Measurements from ENCODE around the gene CCSER1.
A peak's percentile ranks its signal among the peaks of the same experiment; 100 is the strongest.
"Not testable (repeated sequence)": the region's sequence is repeated elsewhere in the genome, so short reads cannot be mapped to it uniquely, and the experiment has no call there.

CCSER1 gene

DNA sequence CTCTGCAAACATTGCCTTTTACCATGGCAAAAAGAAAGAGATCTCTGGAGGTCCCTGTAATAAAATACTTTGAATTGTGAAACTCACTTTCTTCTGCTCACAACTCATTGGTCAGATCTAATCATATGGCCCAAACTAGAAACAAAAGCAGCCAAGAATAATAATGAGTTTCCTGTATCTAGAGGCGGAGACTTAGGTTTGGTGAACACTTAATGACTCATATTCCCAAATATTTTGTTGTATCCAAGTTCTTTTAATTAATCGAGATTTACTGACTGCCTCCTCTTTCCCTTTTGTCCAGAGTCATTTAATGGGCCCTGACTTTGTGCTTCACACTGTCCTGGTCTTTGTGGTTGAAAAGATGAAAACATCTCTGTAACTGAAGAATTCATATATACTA, 190.6 kb downstream of the CCSER1 start:
- DNase-seq = no peak

DNA sequence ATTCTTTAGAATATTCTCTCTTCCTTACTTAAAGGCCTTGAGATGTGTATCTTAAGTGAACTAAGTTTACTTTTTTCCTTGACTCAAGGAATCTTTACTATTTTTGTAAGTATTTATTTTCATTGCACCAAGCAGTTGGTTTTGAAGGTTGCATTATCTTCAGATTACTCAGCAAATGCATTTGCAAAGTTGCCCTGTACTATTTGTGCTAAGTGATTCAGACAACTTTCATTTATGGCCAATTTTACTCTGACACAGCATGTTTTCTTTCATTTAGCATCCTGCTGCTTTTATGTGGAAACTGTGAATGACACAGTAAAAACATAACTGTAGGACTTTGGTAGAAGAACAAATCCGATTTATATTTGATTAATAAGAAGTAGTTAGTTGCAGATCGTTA, 191.0 kb downstream of the CCSER1 start:
- DNase-seq = no peak

DNA sequence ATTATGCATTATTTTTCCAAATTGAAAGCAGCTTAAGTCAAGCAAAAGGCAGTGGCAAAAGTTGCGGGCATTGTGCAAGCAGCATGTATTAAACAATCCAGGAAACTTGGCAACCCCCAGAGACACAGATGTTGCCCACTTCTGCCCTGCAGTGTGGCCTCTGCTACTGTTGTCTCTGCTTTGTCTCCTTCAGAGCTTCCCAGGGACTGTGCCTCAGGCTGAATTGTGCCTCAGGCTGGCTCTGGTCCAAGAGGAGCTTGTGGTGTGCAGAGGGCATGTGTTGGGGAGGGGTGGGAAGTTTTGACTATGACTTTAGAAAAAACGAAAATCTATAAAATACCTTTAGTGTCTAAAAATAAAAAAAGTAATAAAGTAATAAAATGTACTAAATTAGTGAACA, 201.4 kb downstream of the CCSER1 start:
- no peak for DNase-seq

DNA sequence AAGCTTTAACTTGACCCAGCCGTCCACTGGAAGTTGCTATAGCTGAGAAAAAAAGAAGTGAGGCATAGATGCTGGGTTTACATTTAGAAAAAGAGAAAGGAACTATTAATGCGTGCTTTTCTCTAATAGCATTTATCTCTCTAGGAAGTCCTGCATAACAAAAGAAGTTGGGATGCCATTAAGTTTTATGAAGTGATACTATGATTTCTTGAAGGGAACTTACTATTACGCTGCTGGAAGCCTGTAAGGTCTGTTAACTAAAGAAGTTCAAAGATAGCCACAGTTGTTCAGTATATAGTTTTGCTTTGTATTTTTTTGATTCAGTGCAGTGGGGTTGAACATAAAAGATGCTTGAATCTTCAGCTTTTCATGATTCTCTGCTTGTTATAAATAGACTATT, 203.4 kb downstream of the CCSER1 start:
- DNase-seq = no peak

DNA sequence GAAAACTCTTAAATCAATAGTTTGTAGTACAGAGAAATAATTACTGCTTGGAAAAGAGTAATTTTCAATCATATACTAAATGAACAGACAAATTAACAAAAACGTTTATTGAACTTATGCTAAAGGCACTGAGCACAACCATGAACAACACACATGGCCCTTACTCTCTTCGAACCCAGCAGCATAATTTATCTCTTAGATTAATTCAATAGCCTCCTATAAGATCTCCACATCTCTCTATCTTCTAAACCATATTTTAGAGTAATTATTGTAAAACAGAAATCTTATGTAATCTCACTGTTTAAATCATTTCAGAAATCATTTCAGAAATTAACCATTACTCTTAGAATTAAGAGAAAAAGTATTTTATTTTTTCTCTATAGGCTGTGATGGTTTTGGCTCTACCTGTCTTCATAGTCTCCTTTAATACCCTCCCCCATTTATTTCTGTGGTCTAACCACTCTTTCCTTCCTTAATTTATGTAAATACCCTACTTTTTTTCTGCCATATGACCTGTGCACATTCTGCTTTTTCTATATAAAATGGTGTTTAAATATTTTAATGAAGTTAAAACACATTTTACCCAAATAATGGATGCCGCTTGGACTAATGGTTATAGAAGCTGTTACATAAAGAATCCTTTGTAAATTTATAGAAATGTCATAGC, 218.5 kb downstream of the CCSER1 start:
- DNase-seq = no peak

DNA sequence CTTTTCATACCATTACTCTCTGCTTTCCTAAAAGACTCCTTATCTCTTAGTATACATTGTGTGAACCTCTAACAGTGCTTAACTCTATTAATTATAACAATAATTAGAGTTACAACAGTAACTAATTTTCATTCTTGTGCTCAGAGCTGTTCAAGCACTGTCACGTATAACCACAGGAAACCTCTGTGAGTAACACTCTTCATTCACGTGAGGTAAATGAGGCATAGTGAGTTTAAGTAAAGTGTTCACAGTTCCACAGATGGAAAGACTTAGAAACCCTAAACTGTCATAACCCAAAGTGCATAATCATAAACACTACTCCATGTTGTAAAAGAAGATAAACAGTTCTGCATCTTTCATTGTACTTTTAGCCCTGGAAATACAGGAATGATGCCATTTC, 222.4 kb downstream of the CCSER1 start:
- no peak for DNase-seq

DNA sequence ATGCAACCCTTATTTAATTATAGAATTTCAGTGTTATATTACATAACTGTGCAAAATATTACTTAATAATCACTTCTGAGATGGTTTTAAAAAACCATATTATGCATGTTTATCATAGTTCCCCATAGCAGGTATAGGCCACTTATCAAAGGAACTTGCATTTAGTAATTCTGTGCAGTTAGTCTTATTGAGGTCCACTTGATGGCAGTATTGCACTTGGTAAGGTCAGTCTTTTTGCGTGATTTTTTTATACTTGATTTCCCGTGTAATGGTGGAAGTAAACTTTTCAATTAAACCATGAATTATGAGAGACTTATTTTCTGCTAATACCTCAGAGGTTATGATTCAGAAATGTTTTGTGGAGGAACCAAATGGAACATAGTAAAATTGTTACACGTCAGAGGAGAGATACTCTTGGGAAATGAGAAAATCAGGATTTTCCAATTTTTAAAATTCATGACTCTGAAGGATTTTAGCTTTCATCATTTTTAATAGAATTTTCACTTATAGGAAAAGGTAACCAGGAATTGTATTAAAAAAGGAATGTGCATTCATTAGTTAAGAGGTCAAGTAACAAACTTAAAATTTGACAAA, 230.0 kb downstream of the CCSER1 start:
- DNase-seq = no peak

DNA sequence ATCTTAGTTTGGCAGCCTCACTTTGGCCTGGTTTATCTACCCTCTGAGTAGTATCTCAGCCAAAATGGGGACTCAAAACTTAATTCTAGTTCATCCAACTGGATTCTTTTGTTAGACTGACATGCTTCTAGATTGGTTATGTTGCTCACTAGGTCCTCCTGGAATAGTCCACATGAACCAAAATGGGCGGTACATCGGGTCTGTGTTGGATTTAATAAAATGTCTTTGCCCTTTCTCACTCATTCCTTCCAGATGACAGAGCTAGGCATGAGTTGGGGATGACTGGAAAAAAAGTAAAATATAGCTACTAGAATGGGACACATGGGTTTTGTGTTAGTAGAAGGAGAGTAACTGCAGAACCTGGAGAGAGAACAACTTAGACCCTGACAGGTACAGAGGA, 247.9 kb downstream of the CCSER1 start:
- DNase-seq = no peak

DNA sequence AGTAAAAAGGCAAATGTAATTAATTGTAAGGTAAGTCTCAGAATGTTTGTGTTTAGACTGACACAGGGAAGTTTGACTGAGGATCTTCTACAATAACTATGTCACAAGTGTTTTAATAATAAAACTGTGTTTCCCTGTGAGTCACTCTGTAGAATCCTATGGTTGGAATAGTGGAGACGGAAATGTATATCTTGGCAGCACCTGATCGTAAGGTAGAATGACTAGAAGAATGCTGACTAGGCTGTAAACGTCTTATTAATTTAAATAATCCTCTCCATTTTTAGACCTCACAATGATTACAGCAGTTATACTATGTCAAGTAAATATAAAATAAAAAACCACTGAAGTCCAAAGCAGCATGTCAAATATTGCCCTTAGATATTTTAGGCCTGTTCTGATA, 266.0 kb downstream of the CCSER1 start:
- DNase-seq = no peak

DNA sequence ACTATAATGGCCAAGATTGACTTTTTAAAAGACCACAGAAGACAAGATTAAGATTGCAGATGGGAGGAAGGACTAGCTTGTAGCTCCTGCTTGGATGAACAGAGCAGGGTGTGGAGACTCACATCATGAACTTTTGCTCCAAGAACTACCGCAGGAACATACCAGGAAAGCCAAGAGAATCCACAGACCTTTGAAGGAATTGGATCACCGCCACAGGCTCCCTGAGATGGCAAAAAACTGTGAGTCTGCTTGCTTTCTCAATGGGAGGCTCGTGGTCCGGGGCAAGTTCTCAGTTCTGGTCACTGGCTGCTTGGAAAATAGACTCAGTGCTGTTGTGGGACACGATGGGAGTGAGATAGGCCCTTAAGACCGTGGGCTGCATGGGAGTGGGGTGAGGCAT, 276.6 kb downstream of the CCSER1 start:
- no peak for DNase-seq

DNA sequence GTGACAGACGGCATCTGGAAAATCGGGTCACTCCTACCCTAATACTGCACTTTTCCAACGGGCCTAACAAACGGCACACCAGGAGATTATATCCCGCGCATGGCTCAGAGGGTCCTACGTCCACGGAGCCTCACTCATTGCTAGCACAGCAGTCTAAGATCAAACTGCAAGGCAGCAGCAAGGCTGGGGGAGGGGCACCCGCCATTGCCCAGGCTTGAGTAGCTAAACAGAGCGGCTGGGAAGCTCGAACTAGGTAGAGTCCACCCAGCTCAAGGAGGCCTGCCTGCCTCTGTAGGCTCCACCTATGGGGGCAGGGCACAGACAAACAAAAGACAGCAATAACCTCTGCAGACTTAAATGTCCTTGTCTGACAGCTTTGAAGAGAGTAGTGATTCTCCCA, 280.7 kb downstream of the CCSER1 start:
- not testable (repeated sequence) for DNase-seq

DNA sequence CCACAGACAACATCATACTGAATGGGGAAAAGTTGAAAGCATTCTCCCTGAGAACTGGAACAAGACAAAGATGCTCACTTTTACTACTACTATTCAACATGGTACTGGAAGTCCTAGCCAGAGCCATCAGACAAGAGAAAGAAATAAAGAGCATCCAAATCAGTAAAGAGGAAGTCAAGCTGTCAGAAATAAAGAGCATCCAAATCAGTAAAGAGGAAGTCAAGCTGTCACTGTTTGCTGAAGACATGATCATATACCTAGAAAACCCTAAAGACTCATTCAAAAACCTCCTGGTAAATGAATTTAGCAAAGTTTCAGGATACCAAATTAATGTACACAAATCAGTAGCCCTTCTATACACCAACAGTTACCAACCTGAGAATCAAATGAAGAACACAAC, 285.6 kb downstream of the CCSER1 start:
- DNase-seq = not testable (repeated sequence)

DNA sequence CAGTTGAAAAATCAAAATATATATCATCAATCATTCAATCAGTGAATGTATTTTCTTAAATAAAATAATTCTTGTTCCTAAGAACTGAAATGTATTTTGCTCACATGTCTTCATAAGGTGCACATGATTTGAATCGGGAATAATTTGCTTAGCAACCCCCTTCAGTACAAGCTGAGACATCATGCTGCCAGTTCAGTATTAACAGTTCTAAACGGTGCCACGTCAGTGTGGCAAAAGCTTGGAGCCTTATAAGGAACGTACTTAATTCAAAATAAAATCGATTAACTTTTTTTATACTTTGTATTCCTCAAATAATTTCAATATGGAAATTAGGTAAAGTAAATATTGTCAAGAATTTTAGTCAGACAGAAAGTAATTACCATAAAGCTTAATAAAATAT, 287.9 kb downstream of the CCSER1 start:
- DNase-seq = no peak

DNA sequence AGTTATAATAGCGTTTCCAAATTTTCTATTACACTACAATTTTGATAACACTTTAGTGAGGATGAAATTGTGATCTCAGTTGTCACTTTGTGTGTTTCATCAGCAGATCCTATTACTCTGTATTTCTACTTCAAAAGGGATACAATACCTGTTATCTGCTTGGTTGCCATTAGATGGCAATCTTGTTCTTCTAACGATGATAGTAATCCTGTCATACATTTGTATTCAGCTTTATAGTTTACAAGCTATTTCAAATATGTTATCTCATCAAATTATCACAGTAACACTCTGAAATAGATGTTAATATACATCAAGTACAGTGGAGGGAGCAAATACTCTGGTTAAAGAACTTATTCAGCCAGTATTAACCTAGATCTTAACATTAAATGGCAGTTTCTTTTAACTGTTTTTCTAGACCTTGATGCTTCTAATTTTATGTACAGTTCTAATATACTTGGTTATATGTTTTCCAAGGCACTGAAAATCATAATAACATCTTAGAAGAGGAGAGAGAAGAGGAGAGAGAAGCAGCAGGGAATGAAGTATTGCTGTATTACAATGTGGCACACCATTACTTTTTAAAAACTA, 292.0 kb downstream of the CCSER1 start:
- peak; percentile 6 for DNase-seq

DNA sequence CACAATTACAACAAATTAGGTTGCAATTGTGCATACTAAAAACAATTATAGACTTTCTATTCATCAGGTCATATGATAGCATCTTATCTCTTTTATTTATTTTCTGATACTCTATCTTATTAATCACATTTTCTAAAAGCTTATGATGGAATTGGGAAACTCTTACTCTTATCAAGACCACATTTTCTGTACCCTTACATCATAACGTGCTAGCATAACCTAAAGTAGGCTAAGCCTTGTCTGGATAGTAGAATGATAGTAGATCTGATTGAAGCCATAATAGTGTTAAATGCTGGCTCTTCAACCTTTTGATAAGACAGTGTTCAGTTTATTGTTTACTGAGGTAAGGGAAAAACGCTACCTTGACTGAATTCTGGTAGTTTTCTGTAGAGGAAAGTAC, 294.0 kb downstream of the CCSER1 start:
- DNase-seq = no peak

DNA sequence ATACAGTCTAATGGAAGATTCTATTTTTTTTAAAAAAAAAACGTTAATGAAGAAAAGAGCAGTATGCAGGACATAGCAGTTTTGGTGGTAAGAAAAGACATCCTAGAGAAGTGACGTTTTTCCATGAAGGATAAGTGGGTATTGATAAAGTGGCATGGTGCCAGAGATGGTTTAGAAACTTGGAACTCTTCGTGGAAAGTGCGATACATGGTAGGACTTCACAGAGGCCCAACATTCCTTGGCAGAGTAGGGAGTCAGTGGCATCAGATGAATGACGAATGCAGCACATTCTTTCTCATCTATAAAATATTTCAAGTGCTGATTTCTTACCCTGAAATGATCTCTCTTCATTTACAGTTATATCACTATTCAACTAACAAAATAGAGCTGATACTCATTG, 298.7 kb downstream of the CCSER1 start:
- no peak for DNase-seq

DNA sequence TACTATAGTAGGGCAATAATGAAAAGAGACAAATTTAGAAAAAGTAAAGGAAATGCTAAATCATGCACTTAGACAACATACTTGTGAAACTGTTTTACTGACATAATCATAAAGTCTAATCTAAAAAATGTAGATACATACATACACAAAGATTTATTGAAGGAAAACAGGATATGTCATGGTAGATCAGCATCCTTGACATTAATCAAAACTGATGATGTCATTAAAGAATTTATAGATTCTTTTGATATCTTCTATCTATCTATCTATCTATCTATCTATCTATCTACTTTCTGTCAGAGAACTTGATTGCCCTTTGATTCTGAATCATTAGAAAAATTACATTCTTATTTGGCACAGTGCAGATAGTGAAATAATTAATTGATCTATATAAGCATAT, 311.3 kb downstream of the CCSER1 start:
- no peak for DNase-seq

DNA sequence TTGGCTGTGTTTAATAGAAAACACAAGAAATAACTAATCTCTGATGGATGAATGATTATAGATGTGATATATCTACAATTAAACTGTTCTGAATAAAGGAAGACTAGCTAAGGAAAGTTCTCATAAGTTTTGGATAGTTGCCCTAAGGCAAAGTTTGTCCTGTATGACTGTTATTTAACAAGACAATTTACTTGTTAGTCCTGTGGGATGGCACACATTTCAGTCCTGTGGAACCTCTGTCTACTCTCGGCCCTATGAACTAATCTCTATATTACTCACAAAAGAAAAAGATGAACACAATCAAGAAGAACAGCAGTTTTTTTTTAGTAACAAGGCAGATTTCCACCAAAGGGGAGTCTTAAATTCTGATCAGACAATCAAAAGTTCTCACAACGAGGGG, 314.6 kb downstream of the CCSER1 start:
- DNase-seq = no peak

DNA sequence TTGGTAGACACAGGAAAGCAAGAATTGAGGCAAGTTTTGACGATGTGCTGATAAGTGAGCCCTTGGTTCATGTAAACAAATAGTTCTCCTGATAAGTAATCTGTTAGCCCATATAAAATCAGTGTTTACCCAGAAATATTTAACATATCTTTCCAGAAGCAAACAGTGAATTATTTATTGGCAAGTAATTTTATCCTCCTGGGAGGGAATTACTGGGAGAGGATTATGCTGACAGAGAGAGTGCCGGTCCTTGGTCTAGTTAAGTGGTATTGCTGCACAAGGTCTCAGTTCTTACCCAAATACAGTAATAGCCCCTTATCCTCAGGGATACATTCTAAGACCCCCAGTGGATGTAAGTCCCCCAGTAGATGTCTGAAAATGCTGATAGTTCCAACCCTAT, 315.4 kb downstream of the CCSER1 start:
- no peak for DNase-seq

DNA sequence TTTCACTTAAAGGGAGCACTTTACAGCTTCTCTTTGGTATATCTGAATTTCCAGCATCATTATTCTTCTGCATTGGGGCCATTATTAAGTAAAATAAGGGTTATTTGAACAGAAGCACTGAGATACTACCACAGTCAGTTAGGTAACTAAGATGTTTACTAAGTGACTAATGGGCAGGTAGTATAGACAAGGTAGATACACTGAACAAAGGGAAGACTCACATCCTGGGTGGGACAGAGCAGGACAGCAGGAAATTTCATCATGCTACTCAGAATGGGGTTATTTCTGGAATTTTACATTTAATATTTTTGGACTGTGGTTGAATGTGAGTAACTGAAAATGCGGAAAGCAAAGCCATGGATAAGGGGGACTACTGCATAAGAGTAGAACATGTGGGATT, 316.0 kb downstream of the CCSER1 start:
- DNase-seq = no peak

DNA sequence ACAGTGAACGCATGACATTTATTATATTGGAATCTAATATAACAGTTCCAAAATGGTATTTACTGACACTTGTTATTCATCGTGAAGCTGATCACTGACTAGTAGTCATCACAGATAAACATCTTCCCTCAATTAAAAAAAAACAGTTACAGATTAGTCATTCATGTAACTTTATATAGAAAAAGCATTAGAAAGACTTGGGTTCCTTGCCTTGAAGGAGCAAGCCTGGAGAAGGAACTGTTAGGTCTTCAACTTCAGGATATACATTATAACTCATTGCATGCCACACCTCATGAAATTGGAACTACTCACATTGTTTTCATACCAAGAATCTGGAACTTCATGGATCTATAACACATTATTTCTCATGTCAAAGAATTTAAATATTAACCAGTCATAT, 317.7 kb downstream of the CCSER1 start:
- DNase-seq = no peak

DNA sequence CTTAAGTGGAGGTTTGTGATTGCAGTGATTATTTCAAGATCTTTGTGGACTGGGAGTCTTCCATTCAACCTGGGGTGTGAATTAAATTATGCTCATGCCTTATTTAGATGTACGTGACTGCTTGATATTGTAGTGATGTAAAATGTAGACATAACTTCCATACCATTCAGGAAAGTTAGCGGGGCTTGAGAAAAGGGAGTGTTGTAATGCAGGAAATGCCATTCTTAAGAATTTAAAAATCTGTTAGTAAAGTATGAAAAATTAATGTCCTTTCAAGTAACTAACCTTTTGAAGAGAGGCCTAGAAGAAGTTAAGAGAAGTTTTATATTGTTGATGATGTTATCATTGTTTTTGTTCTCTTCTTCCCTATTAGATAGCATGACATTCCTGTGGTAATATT, 318.2 kb downstream of the CCSER1 start:
- no peak for DNase-seq

DNA sequence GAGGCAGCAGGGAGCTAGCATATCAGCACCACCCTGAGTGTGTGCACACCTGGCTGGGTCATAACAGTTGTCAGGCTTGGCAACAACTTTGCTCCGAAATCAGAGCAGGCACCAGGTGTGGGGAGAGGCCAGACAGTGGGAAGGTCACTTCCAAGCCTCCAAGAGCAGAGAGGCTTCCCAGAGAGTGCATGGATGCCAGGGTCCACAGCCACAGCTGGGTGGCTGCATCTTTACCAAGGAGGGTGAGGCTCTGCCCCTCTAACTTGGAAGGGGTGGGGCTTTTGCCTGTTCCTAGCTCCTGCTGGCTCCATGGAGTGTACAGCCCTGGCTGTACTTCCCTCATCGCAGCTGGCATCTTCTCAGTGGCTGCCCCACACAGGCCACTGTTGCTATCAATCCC, 322.4 kb downstream of the CCSER1 start:
- no peak for DNase-seq

DNA sequence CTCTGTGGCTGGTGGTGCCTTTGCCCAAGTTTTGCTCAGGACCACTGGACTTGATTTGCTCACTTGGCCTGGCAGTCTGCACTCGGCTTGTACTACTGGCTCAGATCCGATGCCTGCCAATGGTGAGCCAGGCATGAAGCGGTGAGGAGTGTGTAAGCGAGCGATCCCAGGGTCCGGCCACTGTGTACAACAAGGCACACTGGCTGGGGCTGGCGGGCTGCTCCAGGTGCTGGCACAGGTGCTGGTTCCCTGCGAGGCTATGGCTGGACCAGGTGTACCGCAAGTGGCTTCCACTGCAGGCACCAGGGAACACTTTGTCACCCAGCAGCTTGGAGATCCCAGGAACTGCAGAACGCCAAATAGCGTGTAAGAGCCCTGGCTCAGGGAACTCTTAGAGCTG, 329.7 kb downstream of the CCSER1 start:
- DNase-seq = no peak

DNA sequence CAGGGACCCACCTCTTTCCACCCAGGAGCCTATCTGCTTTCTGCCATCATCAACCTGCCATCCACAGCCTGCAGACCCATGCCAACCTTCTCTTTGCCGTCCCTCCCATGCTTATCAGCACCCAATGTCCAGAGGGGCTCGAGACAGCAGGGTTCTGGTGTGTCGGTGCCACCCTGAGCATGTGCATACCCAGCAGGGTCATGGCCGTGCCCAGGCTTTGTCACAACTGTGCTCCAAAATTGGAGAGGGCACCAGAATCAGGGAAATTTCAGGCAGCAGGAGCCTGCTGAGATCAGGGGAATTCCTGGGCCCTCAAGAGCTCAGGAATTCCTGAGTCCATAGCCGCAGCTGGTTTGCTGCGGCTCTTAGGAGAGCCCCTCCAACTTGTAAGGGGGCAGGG, 330.6 kb downstream of the CCSER1 start:
- no peak for DNase-seq

Data from CD4-positive, alpha-beta T cell treated with Interleukin-12 subunit alpha and Interleukin-12 subunit beta, for 1 hour (primary cell).